CD8-positive, alpha-beta memory T cell (primary cell): ENCODE data around the gene KIF26A. TPM values are rescaled to one million over a fixed set of nuclear protein-coding genes. Genes with fewer than 3 reads are reported as not detected.

Source experiments
- CTCF ChIA-PET: fragments of 350-600 bp; sonication (Branson Sonifier 250); formaldehyde crosslinking; loops from one replicate; lab custom pipeline; 2021; ENCODE audit warnings: antibody characterized with exemption; lab: Charles Lee
- POLR2A ChIA-PET: fragments of 350-600 bp; sonication (Branson Sonifier 250); formaldehyde crosslinking; loops from one replicate; lab custom pipeline; 2021; ENCODE audit warnings: antibody characterized with exemption; lab: Charles Lee
- DNase-seq, 5 donors: peaks; one replicate each; pipeline versions ENCODE4 v3.0.0 to v3.0.0-alpha.2; 2020 to 2022; ENCODE audit warnings: mixed read lengths in 1 of 5
- H3K27ac ChIP-seq: one replicate; pipeline ENCODE4 v1.7.0; 2013; ENCODE audit warnings: low read depth, mild to moderate bottlenecking, low read length, moderate library complexity
- H3K27me3 ChIP-seq: 2 replicates; pipeline ENCODE4 v1.7.0; 2013; ENCODE audit warnings: low read length, mild to moderate bottlenecking; ENCODE audit not compliant: insufficient read depth, poor library complexity, severe bottlenecking
- H3K36me3 ChIP-seq: 2 replicates; pipeline ENCODE4 v1.7.0; 2013; ENCODE audit warnings: mild to moderate bottlenecking, low read length, moderate library complexity; ENCODE audit not compliant: insufficient read depth
- H3K4me1 ChIP-seq: 2 replicates; pipeline ENCODE4 v1.7.0; 2013; ENCODE audit warnings: mild to moderate bottlenecking, low read length, moderate library complexity; ENCODE audit not compliant: insufficient read depth
- H3K4me3 ChIP-seq: 2 replicates; pipeline ENCODE4 v1.7.0; 2013; ENCODE audit warnings: mild to moderate bottlenecking, low read length
- H3K9me3 ChIP-seq: 2 replicates; pipeline ENCODE4 v1.7.0; 2013; ENCODE audit warnings: mild to moderate bottlenecking, low read length
- H3K27ac Mint-ChIP-seq, 8 donors: one replicate each; pipeline ENCODE4 v1.8.0; 2020 to 2021; ENCODE audit warnings: mixed read lengths in 8 of 8, mild to moderate bottlenecking in 6 of 8, inconsistent platforms in 3 of 8, moderate library complexity in 3 of 8
- H3K27me3 Mint-ChIP-seq, 2 donors: one replicate each; pipeline ENCODE4 v1.8.0; 2020 to 2021; ENCODE audit warnings: mixed read lengths in 2 of 2, mild to moderate bottlenecking in 1 of 2, moderate library complexity in 1 of 2
- H3K36me3 Mint-ChIP-seq, 3 donors: one replicate each; pipeline ENCODE4 v1.8.0; 2020 to 2021; ENCODE audit warnings: mixed read lengths in 3 of 3, inconsistent platforms in 1 of 3, mild to moderate bottlenecking in 1 of 3
- H3K4me1 Mint-ChIP-seq, 3 donors: one replicate each; pipeline ENCODE4 v1.8.0; 2020 to 2021; ENCODE audit warnings: mixed read lengths in 3 of 3, inconsistent platforms in 1 of 3, mild to moderate bottlenecking in 1 of 3
- H3K4me3 Mint-ChIP-seq, 7 donors: one replicate each; pipeline ENCODE4 v1.8.0; 2020 to 2021; ENCODE audit warnings: mixed read lengths in 7 of 7, mild to moderate bottlenecking in 6 of 7, moderate library complexity in 4 of 7, inconsistent platforms in 2 of 7
- H3K9me3 Mint-ChIP-seq, 5 donors: one replicate each; pipeline ENCODE4 v1.8.0; 2020 to 2022; ENCODE audit warnings: mixed read lengths in 5 of 5, mild to moderate bottlenecking in 3 of 5, moderate library complexity in 2 of 5, inconsistent platforms in 1 of 5
- polyA plus RNA-seq: library from polyadenylated mRNA; unstranded; fragments of 300-500 nt; fragmentation: Illumina TruSeq; gene quantifications from one replicate; pipeline ENCODE4 v1.2.3, GENCODE V29; 2021
- total RNA-seq, 2 experiments: library from RNA; stranded (reverse); gene quantifications; one replicate each; pipeline ENCODE4 v1.2.3, GENCODE V29; 2021

The KIF26A gene
- total and polyA plus RNA-seq, 3 experiments from 2014 or later, result 0.15 to 0.20 TPM; not detected in 1

GRCh38 chr14:104134061-104134965 is 4.1 kb upstream of the KIF26A start:
- no peaks in the 10 kb centered on the region for H3K27me3 ChIP-seq
- H3K4me1 ChIP-seq, result peaks cover 4% of the 10 kb centered on the region
- no peaks in the 10 kb centered on the region for H3K36me3 ChIP-seq
- H3K4me3 ChIP-seq, result no peak overlapping the region
- Mint-ChIP-seq H3K9me3 (peaks cover 8 to 11% (median 10%) of the 10 kb centered on the region in 5 donors), H3K4me1 (peaks cover 0 to 7% (median 4%) of the 10 kb centered on the region in 3 donors), H3K36me3 (no peaks in the 10 kb centered on the region), H3K4me3 (peak overlapping the region in 1 of 7 donors; percentile 18), H3K27me3 (peaks cover 17 to 48% of the 10 kb centered on the region in 2 donors), H3K27ac (no peak overlapping the region)
- POLR2A ChIA-PET, result no interaction called here
- CTCF ChIA-PET, result no interaction called here
- no peak overlapping the region for H3K27ac ChIP-seq
- H3K9me3 ChIP-seq, result no peaks in the 10 kb centered on the region
- peak in 1 of 5 donors; percentile 37 for DNase-seq

GRCh38 chr14:104135121-104135903 is 3.1 kb upstream of the KIF26A start:
- Histone ChIP-seq H3K4me3 (no peak overlapping the region), H3K36me3 (no peaks in the 10 kb centered on the region), H3K4me1 (peaks cover 4% of the 10 kb centered on the region), H3K27me3 (no peaks in the 10 kb centered on the region), H3K27ac (no peak overlapping the region), H3K9me3 (no peaks in the 10 kb centered on the region)
- Mint-ChIP-seq H3K4me1 (peaks cover 0 to 7% (median 4%) of the 10 kb centered on the region in 3 donors), H3K36me3 (no peaks in the 10 kb centered on the region), H3K27ac (no peak overlapping the region), H3K27me3 (peaks cover 14 to 41% of the 10 kb centered on the region in 2 donors), H3K9me3 (peaks cover 0 to 4% (median under 1%) of the 10 kb centered on the region in 5 donors), H3K4me3 (peak overlapping the region in 2 of 7 donors; percentile 11 to 38)
- peak in 1 of 5 donors; percentile 27 for DNase-seq
- CTCF ChIA-PET, result no interaction called here
- POLR2A ChIA-PET, result no interaction called here

GRCh38 chr14:104135904-104136471 is 2.4 kb upstream of the KIF26A start:
- CTCF ChIA-PET, result no interaction called here

GRCh38 chr14:104136472-104137296 is 1.7 kb upstream of the KIF26A start:
- H3K4me1 ChIP-seq, result peaks cover 4% of the 10 kb centered on the region
- ChIA-PET CTCF (interaction anchor here (1.1 kb wide), 1 partner anchor 428 kb away, joined by 9 read pairs; no protein-coding TSS in a partner anchor), POLR2A (no interaction called here)
- no peak overlapping the region for H3K4me3 ChIP-seq
- H3K36me3 ChIP-seq, result no peaks in the 10 kb centered on the region
- no peaks in the 10 kb centered on the region for H3K9me3 ChIP-seq
- H3K27me3 Mint-ChIP-seq, result peaks cover 12 to 34% of the 10 kb centered on the region in 2 donors
- no peaks in the 10 kb centered on the region for H3K27me3 ChIP-seq
- H3K27ac ChIP-seq, result no peak overlapping the region
- H3K4me1 Mint-ChIP-seq, result peaks cover 0 to 7% (median 4%) of the 10 kb centered on the region in 3 donors
- H3K27ac Mint-ChIP-seq, result no peak overlapping the region
- peak in 1 of 5 donors; percentile 31 for DNase-seq
- H3K36me3 Mint-ChIP-seq, result no peaks in the 10 kb centered on the region
- H3K9me3 Mint-ChIP-seq, result no peaks in the 10 kb centered on the region
- H3K4me3 Mint-ChIP-seq, result peak overlapping the region in 6 of 7 donors; percentile 8 to 54 (median 41)

More at GRCh38 chr14:104135904-104136471, 2.4 kb upstream of the KIF26A start:
- DNase-seq, result peak in 1 of 5 donors; percentile 12
- H3K27ac ChIP-seq, result no peak overlapping the region
- Mint-ChIP-seq H3K4me1 (peaks cover 0 to 7% (median 4%) of the 10 kb centered on the region in 3 donors), H3K27me3 (peaks cover 13 to 37% of the 10 kb centered on the region in 2 donors), H3K27ac (no peak overlapping the region), H3K9me3 (peaks cover 0 to 4% (median 0%) of the 10 kb centered on the region in 5 donors), H3K4me3 (no peak overlapping the region), H3K36me3 (no peaks in the 10 kb centered on the region)
- H3K9me3 ChIP-seq, result no peaks in the 10 kb centered on the region
- H3K4me3 ChIP-seq, result no peak overlapping the region
- H3K36me3 ChIP-seq, result no peaks in the 10 kb centered on the region
- peaks cover 4% of the 10 kb centered on the region for H3K4me1 ChIP-seq
- H3K27me3 ChIP-seq, result no peaks in the 10 kb centered on the region
- POLR2A ChIA-PET, result no interaction called here

GRCh38 chr14:104137297-104138097 is 890 bp upstream of the KIF26A start:
- H3K9me3 Mint-ChIP-seq, result no peaks in the 10 kb centered on the region
- H3K27me3 ChIP-seq, result no peaks in the 10 kb centered on the region
- POLR2A ChIA-PET, result no interaction called here
- H3K36me3 ChIP-seq, result no peaks in the 10 kb centered on the region
- peaks cover 4% of the 10 kb centered on the region for H3K4me1 ChIP-seq
- no peak overlapping the region for H3K27ac ChIP-seq
- peaks cover 0 to 7% (median 4%) of the 10 kb centered on the region in 3 donors for H3K4me1 Mint-ChIP-seq
- peak; percentile 33 to 53 (median 47) for DNase-seq
- H3K36me3 Mint-ChIP-seq, result no peaks in the 10 kb centered on the region
- no peak overlapping the region for H3K4me3 ChIP-seq
- H3K9me3 ChIP-seq, result no peaks in the 10 kb centered on the region
- CTCF ChIA-PET, result interaction anchor here (1.1 kb wide), 1 partner anchor 427 kb away, joined by 9 read pairs; no protein-coding TSS in a partner anchor
- peak overlapping the region in 6 of 7 donors; percentile 28 to 76 (median 47) for H3K4me3 Mint-ChIP-seq
- H3K27me3 Mint-ChIP-seq, result peaks cover 8 to 26% of the 10 kb centered on the region in 2 donors
- no peak overlapping the region for H3K27ac Mint-ChIP-seq

- Mint-ChIP-seq H3K9me3 (no peaks in the 10 kb centered on the region), H3K27me3 (peaks cover 8 to 19% of the 10 kb centered on the region in 2 donors), H3K27ac (no peak overlapping the region)
These were observed 502 bp downstream of the KIF26A start for GRCh38 chr14:104138718-104139459.

More at GRCh38 chr14:104138718-104139459, 502 bp downstream of the KIF26A start:
- no peak overlapping the region for H3K27ac ChIP-seq
- H3K4me3 Mint-ChIP-seq, result no peak overlapping the region
- no peaks in the 10 kb centered on the region for H3K27me3 ChIP-seq
- H3K4me1 Mint-ChIP-seq, result peaks cover 0 to 7% (median 4%) of the 10 kb centered on the region in 3 donors
- H3K4me3 ChIP-seq, result no peak overlapping the region
- no peaks in the 10 kb centered on the region for H3K36me3 Mint-ChIP-seq
- H3K36me3 ChIP-seq, result no peaks in the 10 kb centered on the region
- no peaks in the 10 kb centered on the region for H3K9me3 ChIP-seq
- peaks cover 4% of the 10 kb centered on the region for H3K4me1 ChIP-seq
- CTCF ChIA-PET, result no interaction called here
- DNase-seq, result peak in 1 of 5 donors; percentile 42
- POLR2A ChIA-PET, result interaction anchor here (0.5 kb wide), 1 partner anchor 75 kb away, joined by 3 read pairs; no protein-coding TSS in a partner anchor
